Osteocyte (in vitro differentiated cells): Measurements from ENCODE around the gene FTO. TPM values are rescaled to one million over a fixed set of nuclear protein-coding genes. Genes with fewer than 3 reads are reported as not detected.

Experiments
- DNase-seq: peaks from one replicate; pipeline ENCODE4 v3.0.0; 2021; ENCODE audit warnings: mixed read lengths; ENCODE audit not compliant: unreplicated experiment; ENCODE audit errors: extremely low spot score
- H3K27ac Mint-ChIP-seq: one replicate; pipeline ENCODE4 v1.8.0; 2021; ENCODE audit warnings: mild to moderate bottlenecking, mixed read lengths; ENCODE audit not compliant: unreplicated experiment
- H3K27me3 Mint-ChIP-seq: one replicate; pipeline ENCODE4 v1.8.0; 2021; ENCODE audit warnings: mixed read lengths; ENCODE audit not compliant: unreplicated experiment
- H3K36me3 Mint-ChIP-seq: one replicate; pipeline ENCODE4 v1.8.0; 2021; ENCODE audit warnings: mixed read lengths; ENCODE audit not compliant: unreplicated experiment
- H3K4me1 Mint-ChIP-seq: one replicate; pipeline ENCODE4 v1.8.0; 2021; ENCODE audit warnings: mixed read lengths; ENCODE audit not compliant: unreplicated experiment
- H3K4me3 Mint-ChIP-seq: one replicate; pipeline ENCODE4 v1.8.0; 2021; ENCODE audit warnings: mild to moderate bottlenecking, moderate library complexity, mixed read lengths; ENCODE audit not compliant: unreplicated experiment
- H3K9me3 Mint-ChIP-seq: one replicate; pipeline ENCODE4 v1.8.0; 2021; ENCODE audit warnings: mixed read lengths; ENCODE audit not compliant: unreplicated experiment
- CTCF ChIP-seq: fragments of 200-600 bp; sonication (generic); IDR thresholded peaks from 2 replicates; pipeline ENCODE4 v1.5.0; 2021; ENCODE audit warnings: antibody characterized with exemption, mild to moderate bottlenecking, moderate library complexity
- total RNA-seq: library from RNA; stranded (reverse); gene quantifications from 2 replicates; pipeline ENCODE4 v1.2.1, GENCODE V29; 2021

Gene FTO
- total RNA-seq, 1 donor from 2014 or later: 108 TPM

DNA sequence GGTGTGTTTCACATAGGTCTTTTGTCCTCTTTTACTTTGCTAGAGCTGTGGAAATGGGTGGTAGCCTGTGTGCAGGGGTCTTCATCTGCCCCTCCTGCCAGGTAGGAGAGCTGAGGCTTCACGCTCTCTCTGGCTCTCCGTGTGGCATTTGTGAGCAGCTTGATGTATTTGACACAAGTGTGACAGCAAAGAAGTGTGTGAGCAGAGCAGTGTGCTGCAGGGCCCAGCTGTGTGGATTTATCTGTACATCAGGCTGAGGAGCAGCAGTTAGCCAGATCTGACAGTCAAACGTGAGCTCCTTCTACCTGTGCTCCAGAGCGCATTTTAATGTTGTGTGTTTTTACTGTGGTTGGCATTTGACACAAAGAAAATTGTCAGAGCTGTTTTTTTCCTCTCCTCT is 101.8 kb downstream of the FTO start:
- H3K4me1 Mint-ChIP-seq: peaks cover 25% of the 10 kb centered on the region
- DNase-seq: no peak
- peaks cover 7% of the 10 kb centered on the region for H3K9me3 Mint-ChIP-seq
- H3K27me3 Mint-ChIP-seq: no peaks in the 10 kb centered on the region
- TF ChIP-seq CTCF: no peak
- no peak overlapping the region for H3K4me3 Mint-ChIP-seq
- peaks cover 9% of the 10 kb centered on the region for H3K36me3 Mint-ChIP-seq
- H3K27ac Mint-ChIP-seq: no peak overlapping the region

GRCh38 chr16:53809088-53809932 is 105.4 kb downstream of the FTO start:
- H3K36me3 Mint-ChIP-seq: peaks cover 10% of the 10 kb centered on the region
- H3K4me3 Mint-ChIP-seq: no peak overlapping the region
- peak overlapping the region; percentile 85 for H3K27ac Mint-ChIP-seq
- no peak for TF ChIP-seq CTCF
- no peaks in the 10 kb centered on the region for H3K9me3 Mint-ChIP-seq
- H3K27me3 Mint-ChIP-seq: no peaks in the 10 kb centered on the region
- H3K4me1 Mint-ChIP-seq: peaks cover 26% of the 10 kb centered on the region
- no peak for DNase-seq

DNA sequence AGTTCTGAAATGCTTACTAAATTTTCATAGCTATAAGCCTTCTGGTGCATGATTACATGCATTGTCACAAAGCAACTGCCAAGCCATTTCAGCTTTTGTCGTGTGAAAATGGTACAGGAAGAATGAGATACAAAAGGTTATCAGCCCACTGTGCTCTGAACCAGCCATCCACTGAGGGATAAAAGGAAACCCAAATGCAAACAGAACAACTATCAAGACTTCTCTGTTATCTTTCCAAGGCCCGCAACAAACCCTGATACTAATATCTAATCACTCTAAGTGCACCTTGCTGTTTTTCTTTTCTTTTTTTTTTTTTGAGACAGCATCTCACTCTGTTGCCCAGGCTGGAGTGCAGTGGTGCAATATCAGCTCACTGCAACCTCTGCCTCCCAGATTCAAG is 109.0 kb downstream of the FTO start:
- H3K4me3 Mint-ChIP-seq: no peak overlapping the region
- TF ChIP-seq CTCF: no peak
- DNase-seq: no peak
- no peaks in the 10 kb centered on the region for H3K27me3 Mint-ChIP-seq
- H3K36me3 Mint-ChIP-seq: peaks cover 29% of the 10 kb centered on the region
- H3K9me3 Mint-ChIP-seq: no peaks in the 10 kb centered on the region
- peaks cover 49% of the 10 kb centered on the region for H3K4me1 Mint-ChIP-seq
- no peak overlapping the region for H3K27ac Mint-ChIP-seq

DNA sequence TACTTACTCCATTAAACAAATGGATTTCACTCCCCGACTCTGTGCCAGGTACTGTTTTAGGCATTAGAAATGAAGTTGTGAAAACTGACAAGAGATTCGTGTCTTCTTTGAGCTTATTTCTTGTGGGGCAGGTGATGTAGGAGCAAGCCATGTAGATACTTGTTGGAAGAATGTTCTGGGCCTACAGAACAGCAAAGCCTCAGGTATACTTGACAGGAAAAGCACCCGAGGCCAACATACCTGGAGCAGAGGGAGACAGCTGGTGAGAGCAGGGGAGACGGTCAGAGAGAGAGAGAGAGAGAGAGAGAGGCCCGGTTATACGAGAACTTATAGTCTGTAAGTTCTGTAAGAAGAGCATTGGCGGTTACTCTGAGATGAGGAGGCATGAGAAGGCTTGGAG is 110.8 kb downstream of the FTO start:
- TF ChIP-seq CTCF: no peak
- no peaks in the 10 kb centered on the region for H3K27me3 Mint-ChIP-seq
- peaks cover 29% of the 10 kb centered on the region for H3K36me3 Mint-ChIP-seq
- H3K4me1 Mint-ChIP-seq: peaks cover 43% of the 10 kb centered on the region
- H3K27ac Mint-ChIP-seq: peak overlapping the region; percentile 36
- no peak for DNase-seq
- H3K9me3 Mint-ChIP-seq: no peaks in the 10 kb centered on the region
- H3K4me3 Mint-ChIP-seq: no peak overlapping the region

DNA sequence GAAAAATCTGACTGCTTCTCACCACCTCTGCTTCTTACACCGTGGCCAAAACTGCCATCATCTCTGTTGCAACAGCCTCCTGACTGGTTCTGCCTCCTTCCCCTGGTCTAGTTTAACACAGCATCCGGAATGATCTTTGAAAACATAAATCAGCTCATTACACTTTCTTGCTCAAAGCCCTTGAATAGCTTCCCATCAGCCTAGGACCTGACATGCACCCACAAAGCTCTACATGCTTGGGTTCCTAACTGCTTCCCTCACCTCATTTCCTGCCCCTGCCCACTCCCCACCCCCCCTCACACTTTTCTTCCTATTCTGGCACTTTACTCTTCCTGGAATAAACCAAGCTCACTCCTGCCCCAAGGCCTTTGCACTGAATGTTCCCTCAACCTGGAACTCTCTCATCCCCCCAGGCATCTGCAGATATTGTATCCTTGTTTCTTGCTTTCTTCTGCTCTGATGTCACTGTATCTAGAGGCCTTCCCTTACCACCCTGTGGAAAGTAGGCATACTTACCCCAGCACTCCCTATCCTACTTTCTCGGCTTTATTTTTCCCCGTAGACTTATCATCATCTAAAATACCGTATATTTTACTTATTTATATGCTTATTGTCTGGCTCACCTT is 112.4 kb downstream of the FTO start:
- no peak for TF ChIP-seq CTCF
- H3K9me3 Mint-ChIP-seq: no peaks in the 10 kb centered on the region
- H3K4me3 Mint-ChIP-seq: no peak overlapping the region
- no peak for DNase-seq
- H3K27ac Mint-ChIP-seq: peak overlapping the region; percentile 95
- peaks cover 25% of the 10 kb centered on the region for H3K36me3 Mint-ChIP-seq
- H3K4me1 Mint-ChIP-seq: peaks cover 37% of the 10 kb centered on the region
- H3K27me3 Mint-ChIP-seq: no peaks in the 10 kb centered on the region
